ENCODE data around the gene TMX4.
"Not testable (repeated sequence)": the region's sequence is repeated elsewhere in the genome, so short reads cannot be mapped to it uniquely, and the experiment has no call there.

The TMX4 gene

GRCh38 chr20:8019246-8019997, at the start of gene TMX4:
Gene TMX4 (minus strand): TSS chr20:8019761. CDS start chr20:8019613, 148 bp downstream.
- peak; percentile 68 to 77 for DNase-seq (ENCODE audit: low read depth in 2 of 2)

DNA sequence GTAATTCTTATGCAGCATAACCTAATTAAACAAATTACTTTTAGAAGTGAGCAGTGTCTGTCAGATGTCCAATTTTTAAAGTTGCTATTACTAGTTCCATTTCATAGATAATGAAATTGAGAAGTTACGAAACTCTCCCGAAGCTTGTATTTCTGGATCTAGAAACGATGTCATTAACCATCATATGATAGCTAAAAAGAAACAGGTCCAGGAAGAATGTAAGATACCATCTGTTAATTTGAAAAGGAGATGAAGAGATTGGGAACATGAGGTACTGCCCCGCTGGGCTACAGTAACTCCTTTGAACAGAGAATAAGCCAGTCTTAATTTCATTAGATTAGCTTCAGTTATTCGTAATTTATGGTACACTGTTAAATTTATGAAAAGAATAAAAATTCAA, 47.5 kb upstream of the TMX4 start:
- DNase-seq (ENCODE audit: low read depth in 2 of 2), result no peak

GRCh38 chr20:8066662-8067061, 47.1 kb upstream of the TMX4 start:
- DNase-seq (ENCODE audit: low read depth in 2 of 2), result no peak

DNA sequence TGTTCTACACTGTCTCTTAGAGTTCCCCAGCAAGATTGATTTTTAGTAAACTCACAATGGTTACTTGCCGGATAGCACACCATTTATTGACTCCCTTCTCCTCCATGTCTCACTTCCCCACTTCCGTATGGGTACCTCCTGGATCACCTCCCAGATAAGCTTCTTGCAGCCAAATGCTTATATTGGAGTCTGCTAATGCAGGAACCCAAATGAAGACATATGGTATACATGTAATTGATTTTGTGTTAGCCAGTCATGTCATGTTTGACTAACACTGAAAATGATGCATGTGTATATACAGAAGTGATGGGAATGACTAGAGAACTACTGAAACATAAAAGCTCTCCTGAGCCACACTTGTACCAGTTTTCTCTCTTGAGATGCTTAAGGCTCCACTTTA, 46.1 kb upstream of the TMX4 start:
- DNase-seq (ENCODE audit: low read depth in 2 of 2), result no peak

DNA sequence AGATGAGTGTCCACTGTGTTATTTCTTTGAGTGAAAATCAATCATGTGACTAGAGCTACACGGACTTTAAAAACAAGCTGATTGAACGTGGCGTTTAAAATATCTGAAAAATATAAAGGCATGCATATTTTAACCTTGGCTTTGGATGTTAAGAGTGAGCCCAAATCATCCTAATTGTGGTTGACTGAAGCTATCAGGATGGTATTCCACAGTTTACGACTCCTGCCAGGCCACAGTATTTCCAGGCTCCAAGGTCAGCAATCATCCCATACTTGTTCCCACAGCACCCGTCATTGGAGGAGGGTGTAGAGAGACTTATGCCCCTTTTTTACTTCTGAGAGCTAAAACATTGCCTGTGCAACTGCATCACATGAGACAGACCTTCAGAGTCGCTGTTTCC, 43.2 kb upstream of the TMX4 start:
- DNase-seq (ENCODE audit: low read depth in 2 of 2), result no peak

GRCh38 chr20:8061861-8062518, 42.4 kb upstream of the TMX4 start:
- DNase-seq (ENCODE audit: low read depth in 2 of 2), result no peak

- DNase-seq (ENCODE audit: low read depth in 2 of 2), result no peak
Measured at GRCh38 chr20:8060977-8061376, 41.4 kb upstream of the TMX4 start.

GRCh38 chr20:8057871-8058270, 38.3 kb upstream of the TMX4 start:
- no peak for DNase-seq (ENCODE audit: low read depth in 2 of 2)

DNA sequence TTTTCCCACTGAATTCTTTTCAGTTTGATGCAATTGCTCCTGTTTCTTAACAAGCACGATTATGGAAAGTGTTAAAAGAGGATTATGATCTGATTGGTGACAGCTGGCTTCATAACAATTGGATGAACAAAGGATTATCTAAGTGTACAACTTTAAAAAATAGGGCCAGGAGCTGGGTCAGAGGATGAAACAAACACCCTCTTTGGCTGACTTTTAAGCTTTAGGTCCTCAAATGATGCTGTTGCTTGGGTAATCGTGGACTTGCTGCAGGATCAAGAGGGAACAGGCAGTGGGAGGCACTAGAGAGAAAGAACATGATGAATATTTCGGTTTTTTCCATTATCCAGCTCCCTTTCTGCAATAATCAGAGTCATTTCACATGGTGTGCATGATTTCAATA, 35.5 kb upstream of the TMX4 start:
- no peak for DNase-seq (ENCODE audit: low read depth in 2 of 2)

DNA sequence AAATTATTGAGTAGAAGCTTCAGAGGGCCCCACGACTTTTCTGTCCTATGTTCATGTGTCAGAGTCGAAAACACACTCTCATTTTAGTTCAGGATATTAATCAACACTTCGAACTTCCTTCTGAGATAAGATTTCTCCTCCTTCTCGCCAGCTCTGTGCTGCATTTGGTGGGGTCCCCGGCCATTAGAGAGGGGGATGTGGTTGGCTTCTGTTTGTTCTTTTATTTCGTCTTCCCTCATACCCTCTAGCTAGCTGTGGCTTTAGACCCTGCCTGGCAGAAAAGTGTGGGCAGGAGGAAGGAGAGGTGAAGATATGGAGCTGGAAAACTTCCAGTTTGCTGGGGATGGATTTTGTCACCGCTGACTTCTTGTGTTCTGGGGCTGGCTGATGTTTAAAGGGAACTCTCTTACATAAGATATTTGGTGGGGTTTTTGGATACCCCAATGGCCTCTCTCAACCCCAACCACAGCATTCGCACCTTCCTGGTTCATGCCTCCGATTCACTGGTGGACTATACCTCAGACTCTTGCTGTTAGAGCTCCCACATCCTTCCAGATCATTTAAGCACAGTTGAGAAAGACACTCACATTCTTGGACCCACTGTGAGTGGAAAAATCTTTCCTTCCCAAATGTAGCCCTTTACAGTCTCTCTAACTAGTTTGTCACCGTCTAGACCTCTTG, 30.7 kb upstream of the TMX4 start:
- DNase-seq (ENCODE audit: low read depth in 2 of 2), result no peak

GRCh38 chr20:8049310-8049709, 29.7 kb upstream of the TMX4 start:
- DNase-seq (ENCODE audit: low read depth in 2 of 2), result no peak

DNA sequence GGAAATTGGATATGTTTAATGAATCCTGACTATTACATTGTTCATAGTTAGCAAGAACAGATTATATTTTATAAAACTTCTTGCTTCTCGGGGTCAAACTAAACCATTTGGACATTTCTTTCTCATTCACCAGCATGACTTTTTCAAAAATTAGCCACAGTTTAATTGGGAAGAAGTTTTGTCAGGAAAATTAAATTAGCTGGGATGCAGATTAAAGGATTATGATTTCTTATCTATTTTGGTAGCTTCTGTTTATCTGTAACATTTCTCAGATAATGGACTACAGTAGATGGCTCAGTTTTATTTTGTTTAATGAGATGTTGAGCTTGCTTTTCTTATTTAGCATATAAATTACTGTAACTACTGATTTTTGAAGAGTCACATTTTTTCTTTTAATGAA, 26.4 kb upstream of the TMX4 start:
- DNase-seq (ENCODE audit: low read depth in 2 of 2), result no peak

- peak; percentile 1 to 4 for DNase-seq (ENCODE audit: low read depth in 2 of 2)
Measured at GRCh38 chr20:8043687-8044282, 24.2 kb upstream of the TMX4 start.

GRCh38 chr20:8039042-8039441, 19.5 kb upstream of the TMX4 start:
- no peak for DNase-seq (ENCODE audit: low read depth in 2 of 2)

- no peak for DNase-seq (ENCODE audit: low read depth in 2 of 2)
Measured at GRCh38 chr20:8036771-8037170, 17.2 kb upstream of the TMX4 start.

DNA sequence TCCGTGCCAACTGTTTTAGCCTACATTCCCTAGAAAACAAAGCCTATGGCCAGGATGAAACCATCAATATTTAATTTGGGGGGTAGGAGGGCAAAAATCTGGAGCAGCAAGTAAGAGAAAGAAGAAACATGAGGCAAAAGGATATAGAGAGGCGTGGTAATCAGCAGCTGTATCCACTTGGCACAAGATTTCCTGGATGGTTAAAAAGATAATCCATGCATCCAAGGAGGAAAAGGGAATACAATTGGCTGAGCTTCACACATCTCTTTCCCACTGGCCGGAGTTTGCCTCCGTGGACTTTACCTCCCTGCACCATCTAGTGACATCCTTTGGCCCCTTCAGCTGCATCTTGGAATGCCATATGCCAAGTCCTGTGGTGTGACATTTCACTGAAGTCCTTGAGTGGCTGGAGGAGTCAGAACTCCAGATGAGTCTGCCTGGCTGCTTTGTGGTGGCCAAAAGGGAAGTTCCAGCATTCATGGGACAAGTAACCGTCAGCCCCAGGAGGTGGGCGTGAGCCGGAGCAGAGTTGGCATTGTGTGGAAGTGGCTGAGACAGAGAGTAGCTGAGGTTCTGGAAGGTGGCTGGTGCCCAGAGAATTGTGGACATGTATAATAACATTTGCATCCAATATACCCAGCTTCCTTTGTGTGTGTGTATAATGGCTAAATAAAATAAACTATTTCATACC, 13.7 kb upstream of the TMX4 start:
- DNase-seq (ENCODE audit: low read depth in 2 of 2), result no peak

GRCh38 chr20:8032499-8032898, 12.9 kb upstream of the TMX4 start:
- no peak for DNase-seq (ENCODE audit: low read depth in 2 of 2)

- DNase-seq (ENCODE audit: low read depth in 2 of 2), result not testable (repeated sequence)
Measured at GRCh38 chr20:8031539-8031938, 12.0 kb upstream of the TMX4 start.

DNA sequence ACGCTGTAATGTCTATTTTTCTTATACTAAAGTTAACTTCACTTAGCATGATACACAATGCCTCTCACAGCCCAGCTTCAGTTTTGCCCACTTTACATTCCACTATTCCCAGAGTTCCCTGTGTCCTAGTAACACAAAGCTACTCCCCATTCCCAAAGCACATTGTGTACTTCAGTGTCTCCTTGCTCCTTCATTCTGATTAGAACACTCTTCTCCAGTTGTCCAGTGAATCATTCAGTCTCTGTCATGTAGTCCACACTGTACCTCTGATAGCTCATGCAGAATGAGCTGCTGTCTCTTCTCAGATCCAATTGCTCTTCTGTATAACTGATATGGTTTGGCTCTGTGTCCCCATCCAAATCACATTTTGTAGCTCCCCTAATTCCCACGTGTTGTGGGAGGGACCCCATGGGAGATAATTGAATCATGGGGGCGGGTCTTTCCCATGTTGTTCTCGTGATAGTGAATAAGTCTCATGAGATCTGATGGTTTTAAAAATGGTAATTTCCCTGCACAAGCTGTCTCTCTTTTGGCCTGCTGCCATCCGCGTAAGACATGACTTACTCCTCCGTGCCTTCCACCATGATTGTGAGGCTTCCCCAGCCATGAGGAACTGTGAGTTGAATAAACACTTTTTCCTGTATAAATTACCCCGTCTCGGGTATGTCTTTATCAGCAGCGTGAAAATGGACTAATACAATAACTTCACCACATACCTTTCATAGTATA, 2.1 kb upstream of the TMX4 start:
- DNase-seq (ENCODE audit: low read depth in 2 of 2), result no peak

GRCh38 chr20:8020314-8021079, 936 bp upstream of the TMX4 start:
- no peak for DNase-seq (ENCODE audit: low read depth in 2 of 2)

GRCh38 chr20:8019998-8020247, 362 bp upstream of the TMX4 start:
- no peak for DNase-seq (ENCODE audit: low read depth in 2 of 2)

Measured in fibroblast of skin of left biceps (primary cell).